HL-60 (cell line): ENCODE results near the gene EFNA5.

Experiments
- DNase-seq, 2 experiments: peaks; one replicate each; pipeline ENCODE4 v3.0.0-alpha.2; 2010 to 2020; ENCODE audit warnings: low read depth in 1 of 2, low spot score in 1 of 2
- H3K27ac ChIP-seq: fragments of 250-450 bp; sonication (Bioruptor Pico); replicated peaks from 2 replicates; pipeline ENCODE4 v1.5.1; 2020; ENCODE audit warnings: mild to moderate bottlenecking, moderate library complexity
- H3K27me3 ChIP-seq: fragments of 250-450 bp; sonication (Bioruptor Pico); 2 replicates; pipeline ENCODE4 v1.5.1; 2021; ENCODE audit warnings: mild to moderate bottlenecking, moderate library complexity; ENCODE audit not compliant: insufficient read depth, poor library complexity, severe bottlenecking
- H3K4me3 ChIP-seq: replicated peaks from 2 replicates; pipeline ENCODE4 v1.5.1; 2011; ENCODE audit warnings: mild to moderate bottlenecking, control low read depth, low read length; ENCODE audit not compliant: insufficient read depth
- GABPA ChIP-seq: IDR thresholded peaks from 2 replicates; pipeline ENCODE4 v1.6.1; 2012; ENCODE audit warnings: low read depth
- POLR2AphosphoS5 ChIP-seq: IDR thresholded peaks from 2 replicates; pipeline ENCODE4 v1.6.1; 2012; ENCODE audit warnings: low read depth
- REST ChIP-seq: IDR thresholded peaks from 2 replicates; pipeline ENCODE4 v1.6.1; 2012; ENCODE audit warnings: low read depth; ENCODE audit not compliant: insufficient replicate concordance
- SPI1 ChIP-seq: IDR thresholded peaks from 2 replicates; pipeline ENCODE4 v1.6.1; 2012; ENCODE audit warnings: low read depth, mild to moderate bottlenecking, borderline replicate concordance
- TF ChIP-seq, protein P1 (sequence below): IDR thresholded peaks from one replicate; pipeline ENCODE4 v1.5.1; 2011; ENCODE audit warnings: low read length, control low read depth, inconsistent platforms; ENCODE audit not compliant: insufficient read depth

EFNA5 gene

GRCh38 chr5:107617052-107617451 lies 53.7 kb downstream of the EFNA5 start:
- no peaks in the 10 kb centered on the region for H3K27me3 ChIP-seq
- no peak overlapping the region for H3K27ac ChIP-seq
- no peak for TF ChIP-seq REST
- TF ChIP-seq GABPA, result no peak
- TF ChIP-seq, protein P1, sequence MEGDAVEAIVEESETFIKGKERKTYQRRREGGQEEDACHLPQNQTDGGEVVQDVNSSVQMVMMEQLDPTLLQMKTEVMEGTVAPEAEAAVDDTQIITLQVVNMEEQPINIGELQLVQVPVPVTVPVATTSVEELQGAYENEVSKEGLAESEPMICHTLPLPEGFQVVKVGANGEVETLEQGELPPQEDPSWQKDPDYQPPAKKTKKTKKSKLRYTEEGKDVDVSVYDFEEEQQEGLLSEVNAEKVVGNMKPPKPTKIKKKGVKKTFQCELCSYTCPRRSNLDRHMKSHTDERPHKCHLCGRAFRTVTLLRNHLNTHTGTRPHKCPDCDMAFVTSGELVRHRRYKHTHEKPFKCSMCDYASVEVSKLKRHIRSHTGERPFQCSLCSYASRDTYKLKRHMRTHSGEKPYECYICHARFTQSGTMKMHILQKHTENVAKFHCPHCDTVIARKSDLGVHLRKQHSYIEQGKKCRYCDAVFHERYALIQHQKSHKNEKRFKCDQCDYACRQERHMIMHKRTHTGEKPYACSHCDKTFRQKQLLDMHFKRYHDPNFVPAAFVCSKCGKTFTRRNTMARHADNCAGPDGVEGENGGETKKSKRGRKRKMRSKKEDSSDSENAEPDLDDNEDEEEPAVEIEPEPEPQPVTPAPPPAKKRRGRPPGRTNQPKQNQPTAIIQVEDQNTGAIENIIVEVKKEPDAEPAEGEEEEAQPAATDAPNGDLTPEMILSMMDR, result no peak
- no peak for TF ChIP-seq SPI1
- no peak for TF ChIP-seq POLR2AphosphoS5
- no peak overlapping the region for H3K4me3 ChIP-seq
- DNase-seq, result no peak

DNA sequence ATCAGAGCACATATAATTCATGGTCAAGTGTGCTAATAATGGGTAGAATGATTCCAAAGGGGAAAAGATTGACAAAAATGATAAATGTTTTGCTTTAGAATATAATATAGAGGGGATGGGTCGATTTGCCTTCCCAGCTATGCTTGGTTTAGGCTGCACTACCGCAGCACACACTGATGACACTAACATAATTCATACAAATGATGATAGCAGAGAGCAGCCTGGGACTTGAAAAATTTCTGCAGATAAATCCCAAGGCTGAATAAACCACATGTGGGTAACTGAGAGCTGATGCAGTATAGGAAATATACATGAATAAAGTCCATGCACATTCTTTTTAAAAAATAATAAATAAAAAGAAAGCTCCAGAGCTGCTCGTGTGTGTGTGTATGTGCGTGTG lies 54.5 kb downstream of the EFNA5 start:
- no peaks in the 10 kb centered on the region for H3K27me3 ChIP-seq
- no peak overlapping the region for H3K27ac ChIP-seq
- DNase-seq, result no peak
- TF ChIP-seq REST (no peak), POLR2AphosphoS5 (no peak), GABPA (no peak), SPI1 (no peak)
- TF ChIP-seq, protein P1, result no peak
- no peak overlapping the region for H3K4me3 ChIP-seq

- H3K4me3 ChIP-seq, result no peak overlapping the region
- DNase-seq, result no peak
- no peaks in the 10 kb centered on the region for H3K27me3 ChIP-seq
- no peak overlapping the region for H3K27ac ChIP-seq
- TF ChIP-seq SPI1 (no peak), POLR2AphosphoS5 (no peak), REST (no peak), GABPA (no peak)
- TF ChIP-seq, protein P1, result no peak
Measured at GRCh38 chr5:107615299-107615817, 55.4 kb downstream of the EFNA5 start.
